ENCODE measurements around the gene MADD. TPM values are rescaled to one million over a fixed set of nuclear protein-coding genes. Genes with fewer than 3 reads are reported as not detected.

The MADD gene
- total RNA-seq, 1 experiment from 2014 or later, result 132 TPM

DNA sequence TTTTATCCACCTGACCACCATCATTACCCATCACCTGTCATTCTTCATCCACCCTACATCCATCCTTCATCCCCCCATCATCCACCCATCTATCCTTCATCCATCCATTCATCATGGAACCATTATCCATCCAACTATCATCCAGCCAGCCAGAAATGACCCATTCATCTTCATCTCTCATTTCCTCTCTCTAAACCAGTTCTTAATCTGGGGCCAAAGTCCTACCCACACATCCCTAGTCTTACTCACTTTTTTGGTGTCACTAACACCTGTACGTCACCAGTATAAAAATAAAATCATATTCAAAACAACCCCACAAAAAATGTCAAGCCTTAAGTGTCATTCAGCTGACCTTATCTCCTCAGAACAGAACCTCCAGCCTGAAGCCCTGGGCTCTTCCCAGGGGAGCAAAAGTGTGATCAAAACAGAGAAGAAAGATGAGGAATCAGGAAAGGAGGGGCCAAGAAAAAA lies 96.1 kb downstream of the MADD start:
- no peaks in the 10 kb centered on the region for H3K4me1 ChIP-seq (ENCODE audit: insufficient read depth, low read length, poor library complexity, severe bottlenecking)
- CTCF ChIA-PET, result no interaction called here
- TF ChIP-seq, protein P1, sequence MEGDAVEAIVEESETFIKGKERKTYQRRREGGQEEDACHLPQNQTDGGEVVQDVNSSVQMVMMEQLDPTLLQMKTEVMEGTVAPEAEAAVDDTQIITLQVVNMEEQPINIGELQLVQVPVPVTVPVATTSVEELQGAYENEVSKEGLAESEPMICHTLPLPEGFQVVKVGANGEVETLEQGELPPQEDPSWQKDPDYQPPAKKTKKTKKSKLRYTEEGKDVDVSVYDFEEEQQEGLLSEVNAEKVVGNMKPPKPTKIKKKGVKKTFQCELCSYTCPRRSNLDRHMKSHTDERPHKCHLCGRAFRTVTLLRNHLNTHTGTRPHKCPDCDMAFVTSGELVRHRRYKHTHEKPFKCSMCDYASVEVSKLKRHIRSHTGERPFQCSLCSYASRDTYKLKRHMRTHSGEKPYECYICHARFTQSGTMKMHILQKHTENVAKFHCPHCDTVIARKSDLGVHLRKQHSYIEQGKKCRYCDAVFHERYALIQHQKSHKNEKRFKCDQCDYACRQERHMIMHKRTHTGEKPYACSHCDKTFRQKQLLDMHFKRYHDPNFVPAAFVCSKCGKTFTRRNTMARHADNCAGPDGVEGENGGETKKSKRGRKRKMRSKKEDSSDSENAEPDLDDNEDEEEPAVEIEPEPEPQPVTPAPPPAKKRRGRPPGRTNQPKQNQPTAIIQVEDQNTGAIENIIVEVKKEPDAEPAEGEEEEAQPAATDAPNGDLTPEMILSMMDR (conservative IDR thresholded peaks at IDR 0.05; ENCODE audit: low read depth, low read length), result no peak
- TF ChIP-seq EZH2 (IDR thresholded peaks at IDR 0.05; ENCODE audit: borderline replicate concordance, low read depth, low read length, poor library complexity, severe bottlenecking), result no peak
- DNase-seq (ENCODE audit: low spot score), result no peak
- intact Hi-C loops (cut with micrococcal nuclease; ENCODE audit: unreplicated experiment), result no loop called here
- no peak overlapping the region for H3K27ac ChIP-seq (ENCODE audit: low read depth, low read length, poor library complexity, severe bottlenecking)
- POLR2A ChIA-PET (ENCODE audit: low non-redundant PET), result no interaction called here
- no TSS peak for BruUV-seq (replicated peaks)
- no peaks in the 10 kb centered on the region for H3K9me3 ChIP-seq (ENCODE audit: low read depth, low read length, poor library complexity, severe bottlenecking)
- H3K36me3 ChIP-seq (ENCODE audit: insufficient read depth, low read length, poor library complexity, severe bottlenecking), result no peaks in the 10 kb centered on the region
- no peak overlapping the region for H3K4me3 ChIP-seq (ENCODE audit: low read depth, low read length, poor library complexity, severe bottlenecking)
- H3K27me3 ChIP-seq (replicated peaks; ENCODE audit: insufficient read depth, low read depth, low read length, poor library complexity), result no peaks in the 10 kb centered on the region

DNA sequence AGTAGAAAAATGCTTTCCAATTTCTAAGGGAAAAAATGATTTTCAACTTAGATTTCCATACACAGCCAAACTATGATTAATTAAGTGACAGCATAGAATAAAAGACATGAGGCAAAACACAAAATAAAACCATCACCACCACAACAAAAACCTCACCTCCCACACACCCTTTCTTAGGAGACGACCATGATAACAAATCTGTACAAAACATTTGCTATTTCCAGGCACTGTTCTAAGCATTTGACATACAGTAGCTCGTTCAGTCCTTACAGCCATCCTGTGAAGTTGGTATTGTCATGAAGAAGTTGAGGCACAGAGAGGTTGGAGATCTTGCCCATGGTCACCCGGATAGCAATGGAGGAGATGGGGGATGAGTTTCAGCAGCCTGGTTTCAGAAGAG lies 99.7 kb downstream of the MADD start:
- no peak overlapping the region for H3K27ac ChIP-seq (ENCODE audit: low read depth, low read length, poor library complexity, severe bottlenecking)
- H3K27me3 ChIP-seq (replicated peaks; ENCODE audit: insufficient read depth, low read depth, low read length, poor library complexity), result no peaks in the 10 kb centered on the region
- no peak for TF ChIP-seq EZH2 (IDR thresholded peaks at IDR 0.05; ENCODE audit: borderline replicate concordance, low read depth, low read length, poor library complexity, severe bottlenecking)
- TF ChIP-seq, protein P1 (conservative IDR thresholded peaks at IDR 0.05; ENCODE audit: low read depth, low read length), result no peak
- H3K9me3 ChIP-seq (ENCODE audit: low read depth, low read length, poor library complexity, severe bottlenecking), result no peaks in the 10 kb centered on the region
- CTCF ChIA-PET, result interaction anchor here (0.6 to 0.7 kb wide), 2 partner anchors 85 to 386 kb away, joined by 3 read pairs; no protein-coding TSS in a partner anchor
- POLR2A ChIA-PET (ENCODE audit: low non-redundant PET), result interaction anchor here (0.7 kb wide), 1 partner anchor 199 kb away, joined by 4 read pairs; no protein-coding TSS in a partner anchor
- no peaks in the 10 kb centered on the region for H3K4me1 ChIP-seq (ENCODE audit: insufficient read depth, low read length, poor library complexity, severe bottlenecking)
- no peak for DNase-seq (ENCODE audit: low spot score)
- H3K4me3 ChIP-seq (ENCODE audit: low read depth, low read length, poor library complexity, severe bottlenecking), result no peak overlapping the region
- H3K36me3 ChIP-seq (ENCODE audit: insufficient read depth, low read length, poor library complexity, severe bottlenecking), result no peaks in the 10 kb centered on the region
- no TSS peak for BruUV-seq (replicated peaks)
- intact Hi-C loops (cut with micrococcal nuclease; ENCODE audit: unreplicated experiment), result loop anchor here (5.0 to 10.0 kb wide), 2 partner anchors 483 to 745 kb away; no protein-coding TSS in a partner anchor

DNA sequence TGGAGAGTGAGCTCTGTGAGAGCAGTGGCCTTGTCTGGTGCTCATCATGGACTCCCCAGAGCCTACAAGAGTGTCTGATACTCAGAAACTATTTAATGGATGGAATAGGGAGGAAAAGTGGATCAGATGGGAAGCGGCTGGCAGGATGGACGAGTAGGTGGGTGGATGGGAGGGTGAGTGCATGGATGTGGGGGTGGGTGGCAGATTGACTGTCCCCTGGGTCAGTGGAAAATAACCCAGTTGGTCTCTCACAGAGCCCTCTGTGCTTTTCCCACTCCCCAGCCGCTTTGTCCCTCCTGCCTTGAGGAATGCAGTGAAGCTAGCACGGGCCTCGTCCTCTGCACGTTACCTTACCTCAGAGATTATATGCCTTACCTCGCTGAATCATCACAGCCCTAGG lies 102.5 kb downstream of the MADD start:
- CTCF ChIA-PET, result interaction anchor here (0.5 kb wide), 1 partner anchor 34 kb away, joined by 4 read pairs; no protein-coding TSS in a partner anchor
- no peak for TF ChIP-seq EZH2 (IDR thresholded peaks at IDR 0.05; ENCODE audit: borderline replicate concordance, low read depth, low read length, poor library complexity, severe bottlenecking)
- no peaks in the 10 kb centered on the region for H3K27me3 ChIP-seq (replicated peaks; ENCODE audit: insufficient read depth, low read depth, low read length, poor library complexity)
- no peaks in the 10 kb centered on the region for H3K36me3 ChIP-seq (ENCODE audit: insufficient read depth, low read length, poor library complexity, severe bottlenecking)
- no peak overlapping the region for H3K27ac ChIP-seq (ENCODE audit: low read depth, low read length, poor library complexity, severe bottlenecking)
- no peak overlapping the region for H3K4me3 ChIP-seq (ENCODE audit: low read depth, low read length, poor library complexity, severe bottlenecking)
- no TSS peak for BruUV-seq (replicated peaks)
- POLR2A ChIA-PET (ENCODE audit: low non-redundant PET), result no interaction called here
- no peaks in the 10 kb centered on the region for H3K9me3 ChIP-seq (ENCODE audit: low read depth, low read length, poor library complexity, severe bottlenecking)
- intact Hi-C loops (cut with micrococcal nuclease; ENCODE audit: unreplicated experiment), result loop anchor here (5.0 to 10.0 kb wide), 2 partner anchors 480 to 742 kb away; no protein-coding TSS in a partner anchor
- H3K4me1 ChIP-seq (ENCODE audit: insufficient read depth, low read length, poor library complexity, severe bottlenecking), result no peaks in the 10 kb centered on the region
- DNase-seq (ENCODE audit: low spot score), result no peak

Measured in A673 (cell line).